GM18861 (cell line): ENCODE measurements around the gene IFNL3.
"Not testable (repeated sequence)": the region's sequence is repeated elsewhere in the genome, so short reads cannot be mapped to it uniquely, and the experiment has no call there.

Experiments used
- ATAC-seq: cut with Tn5 transposase; IDR thresholded peaks from one replicate; pipeline ENCODE4 v1.9.1; 2021; ENCODE audit not compliant: unreplicated experiment

The IFNL3 gene

DNA sequence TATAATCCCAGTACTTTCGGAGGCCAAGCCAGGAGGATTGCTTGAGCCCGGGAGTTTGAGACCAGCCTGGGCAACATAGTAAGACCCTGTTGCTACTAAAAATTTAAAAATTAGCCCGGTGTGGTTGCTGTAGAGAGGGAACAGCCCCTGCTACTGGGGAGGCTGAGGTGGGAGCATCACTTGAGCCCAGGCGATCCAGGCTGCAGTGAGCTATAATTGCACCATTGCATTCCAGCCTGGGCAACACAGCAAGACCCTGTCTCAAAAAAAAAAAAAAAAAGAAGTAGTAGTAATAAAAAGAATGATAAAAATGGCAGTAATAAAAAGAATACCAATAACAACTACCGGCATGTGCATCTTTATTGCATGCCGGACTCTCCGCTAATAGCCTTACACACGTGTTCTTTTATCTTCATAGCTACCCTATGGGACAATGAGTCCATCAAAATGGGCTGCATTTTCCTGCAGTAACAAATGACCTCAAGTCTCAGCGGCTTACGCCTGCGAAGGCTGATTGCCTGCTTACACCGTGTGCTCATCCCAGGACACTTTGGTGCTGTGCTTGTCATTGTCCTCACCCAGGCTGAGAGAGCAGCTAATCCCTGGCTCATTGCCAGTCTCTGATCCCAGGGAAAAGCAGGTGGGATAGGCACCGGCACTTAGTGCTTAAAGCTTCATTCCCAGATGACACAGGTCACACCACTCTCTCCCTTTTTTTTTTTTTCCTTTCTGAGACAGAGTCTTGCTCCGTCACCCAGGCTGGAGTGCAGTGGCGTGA lies 26.4 kb downstream of the IFNL3 start:
- ATAC-seq = no peak

DNA sequence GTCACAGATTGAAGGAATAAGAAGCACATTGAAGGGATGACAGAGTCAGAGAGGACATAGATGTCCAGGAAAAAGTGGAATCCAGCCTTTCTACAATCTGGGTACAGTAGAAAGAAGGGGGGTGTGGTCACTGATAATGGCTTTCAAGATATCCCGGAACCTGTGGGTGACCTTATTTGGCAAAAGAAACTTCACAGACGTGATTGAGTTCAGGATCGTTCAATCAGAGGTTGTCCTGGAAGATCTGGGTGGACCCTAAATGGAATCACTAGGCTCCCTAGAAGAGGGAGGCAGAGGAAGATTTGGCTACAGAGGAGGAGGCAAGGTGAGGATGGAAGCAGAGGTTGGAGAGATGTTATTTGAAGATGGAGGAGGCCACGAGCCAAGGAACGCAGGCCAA lies 27.7 kb downstream of the IFNL3 start:
- no peak for ATAC-seq

DNA sequence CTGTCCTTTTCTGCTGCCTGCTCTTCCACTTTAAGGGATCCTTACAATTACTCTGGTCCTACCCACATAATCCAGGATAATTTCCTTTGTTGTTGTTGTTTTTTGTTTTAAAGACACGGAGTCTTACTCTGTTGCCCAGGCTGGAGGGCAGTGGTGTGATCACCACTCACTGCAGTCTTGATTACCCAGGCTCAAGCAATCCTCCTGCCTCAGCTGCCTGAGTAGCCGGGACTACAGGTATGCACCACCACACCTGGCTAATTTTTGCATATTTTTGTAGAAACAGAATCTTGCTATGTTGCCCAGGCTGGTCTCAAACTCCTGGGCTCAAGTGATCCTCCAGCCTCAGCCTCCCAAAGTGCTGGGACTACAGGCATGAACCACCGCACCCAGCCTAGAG lies 29.5 kb downstream of the IFNL3 start:
- not testable (repeated sequence) for ATAC-seq

DNA sequence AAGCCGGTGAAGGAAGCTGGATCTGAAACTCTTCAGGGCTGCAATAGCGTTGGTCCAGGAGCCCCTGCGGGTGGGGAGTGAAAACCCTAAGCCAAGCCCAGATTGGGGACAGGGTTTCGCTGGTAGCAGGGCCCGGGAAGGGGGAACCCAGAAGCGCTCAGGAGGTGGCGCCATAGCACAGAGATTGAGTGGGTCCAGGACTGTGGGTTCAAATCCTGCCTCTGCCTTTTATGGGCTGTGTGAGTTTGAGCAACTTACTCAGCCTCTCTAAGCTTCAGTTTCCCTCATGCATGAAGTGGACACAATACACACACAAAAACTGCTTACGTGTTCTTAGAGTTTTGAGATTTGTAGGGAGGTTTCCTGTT lies 32.4 kb downstream of the IFNL3 start:
- no peak for ATAC-seq

DNA sequence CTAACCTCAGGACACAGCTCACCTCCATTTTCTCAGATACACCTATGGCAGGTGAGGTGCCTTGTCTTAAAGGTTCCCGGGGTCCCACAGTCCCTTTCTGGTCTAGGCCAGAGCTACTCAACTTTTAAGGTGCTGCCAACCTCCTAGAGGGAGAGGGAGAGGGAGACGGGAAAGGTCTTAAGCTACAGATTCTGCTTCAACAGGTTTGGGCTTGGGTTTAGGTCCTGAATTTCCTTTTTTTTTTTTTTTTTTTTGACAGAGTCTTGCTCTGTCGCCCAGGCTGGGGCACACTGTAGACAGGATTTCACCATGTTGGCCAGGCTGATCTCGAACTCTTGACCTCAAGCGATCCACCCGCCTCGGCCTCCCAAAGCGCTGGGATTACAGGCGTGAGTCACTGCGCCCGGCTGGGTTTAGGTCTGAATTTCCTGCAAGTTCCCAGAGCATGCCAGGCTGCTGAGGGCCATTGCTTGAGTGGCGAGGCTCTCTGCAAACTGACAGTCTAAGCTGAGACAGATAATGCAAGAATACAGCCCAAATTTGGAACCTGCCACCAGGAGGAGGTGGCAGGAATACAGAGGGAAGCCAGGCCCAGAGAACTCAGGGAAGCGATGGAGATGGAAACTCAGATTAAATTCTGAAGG lies 33.0 kb downstream of the IFNL3 start:
- ATAC-seq = no peak

DNA sequence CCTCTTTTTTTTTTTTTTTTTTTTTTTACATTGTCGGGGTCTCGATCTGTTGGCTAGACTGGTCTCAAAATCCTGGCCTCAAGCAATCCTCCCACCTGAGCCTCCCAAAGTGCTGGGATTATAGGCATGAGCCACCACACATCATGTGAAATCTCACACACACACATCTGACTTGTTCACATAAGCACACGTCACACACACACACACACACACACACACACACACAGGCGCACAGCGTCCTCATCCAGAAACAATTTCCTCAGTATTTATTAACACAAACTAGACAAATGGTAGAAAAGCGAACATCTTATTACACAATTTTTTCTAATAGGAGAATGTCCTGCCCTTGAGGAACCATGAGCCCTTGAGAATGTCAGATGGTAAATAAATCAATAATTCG lies 35.6 kb downstream of the IFNL3 start:
- no peak for ATAC-seq

DNA sequence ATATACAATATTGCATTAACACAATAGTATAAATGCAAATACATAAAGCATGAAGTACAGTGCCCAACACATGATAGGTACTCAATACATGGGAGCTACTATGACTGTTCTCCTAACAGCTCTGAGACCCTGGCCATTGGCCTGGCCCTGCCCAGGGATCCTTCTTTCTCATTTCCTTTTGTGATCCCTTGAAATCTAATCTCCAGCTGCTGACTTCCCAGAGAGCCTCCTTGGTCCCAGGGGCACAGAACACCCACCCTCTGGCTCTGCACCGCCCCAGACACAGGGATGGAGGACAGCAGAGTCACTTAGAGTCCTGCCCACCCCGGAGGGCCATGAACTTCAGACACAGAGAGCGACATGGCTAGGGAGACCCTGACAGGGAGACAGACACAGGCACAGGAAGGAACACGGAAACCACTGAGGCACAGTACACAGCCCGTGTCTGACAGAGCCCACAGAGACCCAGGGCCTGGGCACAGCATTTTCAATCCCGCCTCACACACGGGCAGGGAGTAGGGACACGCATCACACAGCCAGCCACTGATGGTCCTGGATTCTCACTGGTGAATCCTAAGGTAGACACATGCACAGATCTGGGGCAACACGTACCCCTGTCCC lies 36.5 kb downstream of the IFNL3 start:
- ATAC-seq = no peak

DNA sequence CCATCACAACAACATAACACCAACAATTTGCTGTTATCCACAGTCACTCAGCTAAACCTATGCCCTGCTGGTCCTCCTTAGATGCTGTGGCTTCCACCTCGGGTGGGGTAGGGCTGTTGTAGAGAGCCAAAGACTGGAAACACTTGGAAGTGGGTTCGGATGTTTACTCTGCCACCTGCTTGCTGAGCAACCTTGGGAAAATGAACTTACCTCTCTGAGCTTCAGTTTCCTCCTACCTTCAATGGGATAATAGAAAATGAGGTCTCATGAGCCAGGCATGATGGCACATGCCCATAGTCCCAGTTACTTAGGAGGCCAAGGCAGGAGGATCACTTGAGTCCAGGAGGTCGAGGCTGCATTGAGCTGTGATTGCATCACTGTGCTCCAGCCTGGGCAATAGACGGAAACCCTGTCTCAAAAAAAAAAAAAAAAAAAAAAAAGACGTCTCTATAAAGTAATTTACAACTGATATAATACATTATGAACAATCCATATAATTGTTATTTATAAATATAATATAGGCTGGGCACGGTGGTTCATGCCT lies 37.4 kb downstream of the IFNL3 start:
- no peak for ATAC-seq

DNA sequence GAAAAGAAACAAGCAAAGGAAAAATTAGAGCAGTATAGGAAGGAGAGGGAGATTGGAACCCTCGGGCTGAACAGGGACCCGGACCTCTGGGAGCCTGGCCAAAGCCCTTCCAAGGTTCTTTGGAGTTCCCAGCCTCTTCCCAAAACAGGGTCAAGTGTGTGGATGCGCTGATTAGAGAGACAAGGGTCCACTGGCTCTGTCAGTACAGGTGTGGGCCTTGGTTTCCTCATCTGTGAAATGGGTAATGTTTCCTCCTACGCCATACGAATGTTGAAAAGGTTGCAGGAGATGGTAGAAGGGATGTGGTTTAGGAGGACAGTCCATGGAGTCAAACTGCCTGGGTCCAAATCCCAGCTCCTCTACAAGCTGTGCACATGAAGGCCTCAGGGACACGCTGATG lies 38.7 kb downstream of the IFNL3 start:
- ATAC-seq = no peak

DNA sequence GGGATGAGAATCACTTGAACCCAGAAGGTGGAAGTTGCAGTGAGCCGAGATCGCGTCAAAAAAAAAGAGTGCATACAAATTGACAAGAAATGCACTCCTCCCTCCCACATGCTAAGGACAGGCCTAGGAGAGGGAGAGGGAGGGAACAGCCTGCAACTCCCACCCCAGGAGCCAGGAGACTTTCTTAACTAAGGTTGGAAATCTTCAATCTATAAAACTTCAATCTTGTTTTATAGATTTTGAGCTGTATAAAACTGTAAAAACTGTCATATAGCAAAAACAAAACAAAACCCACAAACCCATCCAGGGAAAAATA lies 39.4 kb downstream of the IFNL3 start:
- ATAC-seq = no peak

DNA sequence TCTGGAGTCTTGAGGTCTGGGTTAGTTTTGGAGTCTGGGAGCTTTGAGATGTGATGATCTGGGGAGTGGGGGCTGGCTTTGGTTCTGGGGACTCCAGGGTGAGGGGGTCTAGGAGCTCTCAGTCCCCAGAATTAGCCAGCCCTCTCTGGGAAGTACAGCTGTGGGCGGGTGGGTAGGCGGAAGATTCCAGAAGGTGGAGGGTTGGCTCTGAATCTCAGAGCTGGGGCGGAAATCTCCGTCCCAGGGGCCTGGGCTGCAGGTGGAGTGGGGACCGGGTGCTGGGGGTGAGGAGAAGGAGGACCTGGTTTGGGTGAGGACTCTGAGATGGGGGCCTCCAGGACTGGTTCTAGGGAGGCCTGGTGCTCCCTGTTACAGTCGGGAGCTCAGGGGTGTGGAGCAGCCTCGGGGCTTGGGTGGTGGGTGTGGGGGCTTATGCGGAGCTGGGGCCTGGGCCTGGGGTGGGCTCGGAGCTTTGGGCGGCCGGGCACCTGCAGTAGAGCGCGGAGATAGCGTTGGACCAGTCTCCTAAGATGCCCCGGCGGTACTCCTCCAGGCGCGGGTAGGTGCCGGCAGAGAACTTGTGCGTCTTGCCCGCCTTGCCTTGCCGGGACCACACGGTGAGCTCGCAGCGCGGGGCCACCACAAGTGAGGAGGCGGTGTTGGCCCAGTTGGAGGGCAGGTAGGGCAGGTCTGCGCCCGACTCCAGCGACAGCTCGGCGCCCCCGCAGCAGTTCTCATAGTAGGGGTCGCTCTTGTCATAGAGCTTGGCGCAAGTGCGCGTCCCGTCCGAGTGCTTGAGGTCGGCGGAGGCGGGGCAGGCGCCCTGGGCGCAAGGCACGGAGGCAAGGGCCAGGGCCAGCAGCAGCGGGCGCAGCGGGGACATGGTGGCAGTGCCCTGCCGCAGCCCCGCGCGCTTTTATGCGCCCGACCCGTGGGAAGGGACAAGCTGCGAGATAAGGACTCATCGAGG lies 41.1 kb downstream of the IFNL3 start, which contains the start of gene SYCN:
TSS of gene SYCN (minus strand) at position 892 of the 970 bp plus-strand sequence. CDS start at position 883, 9 bp downstream.
- no peak for ATAC-seq

DNA sequence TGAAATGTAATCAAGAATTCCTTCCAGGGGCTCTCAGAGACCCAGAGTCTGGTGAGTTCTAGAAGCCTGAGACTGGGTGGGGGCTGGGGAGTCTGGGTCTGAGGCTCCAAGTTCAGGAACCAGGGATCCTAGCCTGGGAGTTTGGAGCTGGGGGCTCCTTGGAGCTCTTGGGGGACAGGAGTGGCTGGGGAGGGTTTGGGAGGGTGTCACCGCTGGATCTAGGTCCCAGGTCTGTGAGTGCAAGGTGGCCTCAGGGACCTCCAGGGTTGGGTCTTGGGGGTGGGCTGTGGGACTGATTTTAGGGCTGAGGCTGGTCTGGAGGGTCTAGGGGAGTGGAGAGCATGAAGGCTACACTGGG lies 41.8 kb downstream of the IFNL3 start:
- ATAC-seq = no peak

DNA sequence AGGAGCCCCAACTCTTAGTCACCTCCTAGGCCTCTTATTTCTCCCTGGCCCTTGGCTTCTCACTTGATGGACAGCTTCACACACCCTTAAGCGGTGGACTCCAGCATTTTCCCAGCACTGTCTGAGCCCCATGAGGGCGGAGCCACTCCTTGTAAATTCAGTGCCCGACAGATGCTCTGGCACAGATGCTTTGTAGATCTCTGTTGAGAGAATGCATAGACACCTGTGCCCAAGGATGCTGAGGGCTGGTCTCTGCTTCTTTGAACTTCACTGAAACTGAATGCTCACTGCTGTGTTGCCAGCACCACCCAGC lies 44.0 kb downstream of the IFNL3 start:
- ATAC-seq = no peak

DNA sequence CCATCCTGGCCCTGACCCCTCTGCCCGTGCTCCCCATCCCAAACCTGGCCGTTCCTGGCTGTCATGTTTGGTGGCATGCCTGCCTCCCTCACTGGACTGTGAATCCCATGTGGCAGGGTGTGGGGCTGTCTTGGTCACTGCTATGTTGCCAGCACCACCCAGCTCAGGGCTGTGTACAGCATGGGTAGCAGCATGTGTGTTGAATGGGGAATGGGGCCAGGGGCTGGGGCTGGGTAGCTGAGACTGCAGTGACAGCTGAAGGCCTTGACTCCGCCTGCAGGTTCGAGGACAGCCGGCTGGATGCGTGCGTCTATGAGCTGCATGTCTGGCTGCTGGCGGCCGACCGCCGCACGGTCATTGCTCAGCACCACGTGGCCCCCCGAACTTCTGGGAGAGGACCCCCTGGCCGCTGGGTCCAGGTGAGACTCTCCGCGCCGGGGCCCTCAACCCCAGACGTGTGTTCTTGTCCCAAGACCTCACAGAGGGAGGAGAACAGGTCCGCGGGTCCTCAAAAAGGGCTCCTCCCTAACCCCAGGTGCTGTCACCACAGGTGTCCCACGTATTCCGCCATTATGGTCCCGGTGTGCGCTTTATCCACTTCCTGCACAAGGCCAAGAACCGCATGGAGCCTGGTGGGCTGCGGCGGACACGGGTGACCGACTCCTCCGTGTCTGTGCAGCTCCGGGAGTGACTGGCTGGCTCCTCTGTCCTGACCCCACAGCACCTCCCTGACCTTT lies 44.6 kb downstream of the IFNL3 start:
- no peak for ATAC-seq

DNA sequence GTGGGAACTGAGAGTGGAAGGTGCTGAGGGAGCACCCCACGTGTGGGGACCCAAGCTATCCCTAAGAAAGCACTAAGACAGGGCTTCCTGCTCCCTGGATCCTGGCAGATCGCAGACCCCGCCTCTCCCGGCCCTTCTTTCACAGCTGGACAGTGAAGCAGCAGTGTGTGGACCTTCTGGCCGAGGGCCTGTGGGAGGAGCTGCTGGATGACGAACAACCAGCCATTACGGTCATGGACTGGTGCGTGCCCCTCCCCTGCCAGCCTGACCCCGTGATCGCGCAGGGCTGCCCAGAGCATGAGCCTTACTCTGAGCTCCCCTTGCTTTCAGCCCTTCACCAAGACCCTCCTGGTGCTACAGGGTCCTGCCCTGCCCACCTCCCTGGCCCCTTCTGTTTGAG lies 45.8 kb downstream of the IFNL3 start:
- no peak for ATAC-seq

DNA sequence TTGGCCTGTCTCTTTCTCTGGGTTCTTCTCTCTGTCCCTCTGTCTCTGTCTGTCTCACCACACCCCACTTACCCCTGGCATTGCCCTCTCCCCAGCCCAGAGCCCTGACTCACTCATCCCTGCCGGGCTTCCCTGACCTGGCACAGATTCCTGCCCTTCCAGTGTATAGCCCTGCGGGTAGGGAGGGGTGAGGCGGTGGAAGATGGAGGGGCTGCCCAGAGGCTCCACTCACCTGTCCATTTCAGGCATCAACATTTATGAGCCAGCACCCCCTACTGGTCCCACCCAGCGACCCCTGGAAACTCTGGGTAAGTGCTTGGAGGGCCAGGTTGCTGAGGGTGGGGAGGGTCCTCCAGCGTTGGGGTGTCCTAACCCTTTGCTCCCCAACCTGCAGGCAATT lies 47.0 kb downstream of the IFNL3 start:
- ATAC-seq = no peak

DNA sequence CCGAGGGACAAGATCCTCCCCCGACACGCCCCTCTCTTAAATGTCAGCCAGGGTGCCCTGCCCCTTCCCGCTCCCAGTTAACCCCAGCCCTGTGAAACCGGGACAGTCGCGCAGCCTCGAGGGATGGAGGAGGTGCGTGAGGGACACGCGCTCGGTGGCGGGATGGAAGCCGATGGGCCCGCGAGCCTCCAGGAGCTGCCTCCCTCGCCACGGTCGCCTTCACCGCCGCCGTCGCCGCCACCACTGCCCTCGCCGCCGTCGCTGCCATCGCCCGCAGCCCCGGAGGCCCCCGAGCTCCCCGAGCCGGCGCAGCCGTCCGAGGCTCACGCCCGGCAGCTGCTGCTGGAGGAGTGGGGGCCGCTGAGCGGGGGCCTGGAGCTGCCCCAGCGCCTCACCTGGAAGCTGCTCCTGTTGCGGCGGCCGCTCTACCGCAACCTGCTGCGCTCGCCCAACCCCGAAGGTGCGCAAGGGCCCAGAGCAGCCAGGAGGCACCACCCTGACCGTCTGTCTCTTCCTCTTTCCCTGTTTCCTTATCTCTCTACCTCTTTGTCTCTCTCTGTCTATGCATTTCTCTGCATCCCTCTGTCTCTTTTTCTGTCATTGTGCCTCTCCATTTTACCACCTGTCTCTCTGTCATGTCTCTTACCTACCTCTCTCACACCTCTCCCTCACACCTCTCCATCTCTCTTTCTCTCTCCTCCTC lies 47.8 kb downstream of the IFNL3 start, which contains the start of gene NCCRP1:
TSS of gene NCCRP1 (plus strand) at position 105 of the 703 bp plus-strand sequence. CDS start at position 124, 19 bp downstream.
- no peak for ATAC-seq

DNA sequence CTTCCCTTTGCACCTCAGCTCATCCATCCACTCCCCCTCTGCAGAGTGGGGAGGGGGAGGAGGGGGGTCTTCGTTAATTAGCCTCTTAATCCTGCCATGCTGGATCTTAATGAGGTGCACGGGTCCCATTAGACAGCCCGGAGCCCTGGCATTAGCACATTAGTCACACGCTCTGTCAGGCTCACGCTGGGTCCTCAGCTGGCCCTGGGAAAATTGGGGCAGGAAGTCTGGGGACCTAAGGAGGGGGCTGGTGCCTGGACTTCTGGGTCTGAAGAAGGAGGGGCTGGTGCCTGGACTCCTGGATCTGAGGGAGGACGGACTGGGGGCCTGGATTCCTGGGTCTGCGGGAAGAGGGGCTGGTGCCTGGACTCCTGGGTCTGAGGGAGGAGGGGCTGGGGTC lies 48.5 kb downstream of the IFNL3 start:
- no peak for ATAC-seq

DNA sequence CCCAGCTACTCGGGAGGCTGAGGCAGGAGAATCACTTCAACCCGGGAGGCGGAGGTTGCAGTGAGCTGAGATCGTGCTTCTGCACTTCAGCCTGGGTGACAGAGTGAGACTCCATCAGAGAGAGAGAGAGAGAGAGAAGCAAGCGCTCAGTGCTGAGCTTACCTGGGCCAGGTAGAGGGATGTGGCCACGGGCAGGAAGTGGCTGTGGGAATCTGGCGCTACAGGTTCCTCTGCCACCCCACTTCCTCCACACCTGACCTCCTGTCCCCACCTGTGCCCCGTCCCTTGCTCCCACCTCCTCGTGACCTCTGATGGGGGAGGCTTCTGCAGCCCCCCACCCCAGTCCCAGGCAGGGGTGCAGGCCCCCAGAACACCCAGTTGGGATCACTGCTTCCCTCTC lies 49.1 kb downstream of the IFNL3 start:
- no peak for ATAC-seq
